Panc1 (cell line): ENCODE results near the gene ZNF333.

Experiments
- CTCF ChIP-seq: fragments of 450-650 bp; IDR thresholded peaks from 2 replicates; pipeline ENCODE4 v1.5.1; 2017; ENCODE audit warnings: mild to moderate bottlenecking
- TF ChIP-seq, protein P1 (sequence below), 2 experiments: IDR thresholded peaks; 2 replicates each; pipeline ENCODE4 v1.6.1; 2011 to 2012; ENCODE audit warnings: low read depth in 2 of 2, control low read depth in 1 of 2, low read length in 1 of 2, mild to moderate bottlenecking in 1 of 2, moderate library complexity in 1 of 2; ENCODE audit not compliant: insufficient read depth in 1 of 2

- no peak for TF ChIP-seq CTCF
- TF ChIP-seq, protein P1, sequence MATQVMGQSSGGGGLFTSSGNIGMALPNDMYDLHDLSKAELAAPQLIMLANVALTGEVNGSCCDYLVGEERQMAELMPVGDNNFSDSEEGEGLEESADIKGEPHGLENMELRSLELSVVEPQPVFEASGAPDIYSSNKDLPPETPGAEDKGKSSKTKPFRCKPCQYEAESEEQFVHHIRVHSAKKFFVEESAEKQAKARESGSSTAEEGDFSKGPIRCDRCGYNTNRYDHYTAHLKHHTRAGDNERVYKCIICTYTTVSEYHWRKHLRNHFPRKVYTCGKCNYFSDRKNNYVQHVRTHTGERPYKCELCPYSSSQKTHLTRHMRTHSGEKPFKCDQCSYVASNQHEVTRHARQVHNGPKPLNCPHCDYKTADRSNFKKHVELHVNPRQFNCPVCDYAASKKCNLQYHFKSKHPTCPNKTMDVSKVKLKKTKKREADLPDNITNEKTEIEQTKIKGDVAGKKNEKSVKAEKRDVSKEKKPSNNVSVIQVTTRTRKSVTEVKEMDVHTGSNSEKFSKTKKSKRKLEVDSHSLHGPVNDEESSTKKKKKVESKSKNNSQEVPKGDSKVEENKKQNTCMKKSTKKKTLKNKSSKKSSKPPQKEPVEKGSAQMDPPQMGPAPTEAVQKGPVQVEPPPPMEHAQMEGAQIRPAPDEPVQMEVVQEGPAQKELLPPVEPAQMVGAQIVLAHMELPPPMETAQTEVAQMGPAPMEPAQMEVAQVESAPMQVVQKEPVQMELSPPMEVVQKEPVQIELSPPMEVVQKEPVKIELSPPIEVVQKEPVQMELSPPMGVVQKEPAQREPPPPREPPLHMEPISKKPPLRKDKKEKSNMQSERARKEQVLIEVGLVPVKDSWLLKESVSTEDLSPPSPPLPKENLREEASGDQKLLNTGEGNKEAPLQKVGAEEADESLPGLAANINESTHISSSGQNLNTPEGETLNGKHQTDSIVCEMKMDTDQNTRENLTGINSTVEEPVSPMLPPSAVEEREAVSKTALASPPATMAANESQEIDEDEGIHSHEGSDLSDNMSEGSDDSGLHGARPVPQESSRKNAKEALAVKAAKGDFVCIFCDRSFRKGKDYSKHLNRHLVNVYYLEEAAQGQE (IDR thresholded peaks at IDR 0.05; ENCODE audit: insufficient read depth in 1 of 2, low read depth in 2 of 2, low read length in 1 of 2): no peak
Measured at GRCh38 chr19:14703833-14704232, 14.0 kb downstream of the ZNF333 start.
